Right cardiac atrium (tissue), 5 donors: ENCODE measurements around the gene ARL3. TPM values are rescaled to one million over a fixed set of nuclear protein-coding genes. Genes with fewer than 3 reads are reported as not detected.
"Not testable (repeated sequence)": the region's sequence is repeated elsewhere in the genome, so short reads cannot be mapped to it uniquely, and the experiment has no call there.

ENCODE experiments used
- ATAC-seq, 2 donors: fragments of 200-7000 bp; cut with Tn5 transposase; one replicate each; pipeline versions ENCODE4 v1.8.0 to v1.9.1; 2020; ENCODE audit warnings: moderate library complexity in 2 of 2, mild to moderate bottlenecking in 1 of 2
- DNase-seq, 3 donors: peaks; one replicate each; pipeline ENCODE4 v3.0.0-alpha.2; 2020
- H3K27ac ChIP-seq: one replicate; pipeline ENCODE4 v1.5.1; 2013; ENCODE audit warnings: mild to moderate bottlenecking, low read length, control low read depth, moderate library complexity
- H3K27me3 ChIP-seq: one replicate; pipeline ENCODE4 v1.6.1; 2013; ENCODE audit not compliant: control insufficient read depth, insufficient read depth
- H3K4me1 ChIP-seq: one replicate; pipeline ENCODE4 v1.6.1; 2013; ENCODE audit warnings: low read length; ENCODE audit not compliant: control insufficient read depth, insufficient read depth
- H3K4me3 ChIP-seq: one replicate; pipeline ENCODE4 v1.5.1; 2013; ENCODE audit warnings: low read length, control low read depth
- H3K9me3 ChIP-seq: one replicate; pipeline ENCODE4 v1.6.1; 2013; ENCODE audit warnings: low read length; ENCODE audit not compliant: control insufficient read depth
- WGBS: extraction: QIAGEN DNeasy Blood & Tissue Kit; methylation state at CpG from one replicate; pipeline ENCODE4 v1.1.7; 2013; 5-methylcytosine and 5-hydroxymethylcytosine counted together
- intact Hi-C, 4 donors: fragments of 100-400 bp; cut with DNase I; formaldehyde crosslinking; loops; one replicate each; pipeline versions ENCODE4 v1.11.0 to v1.14.0; 2022 to 2023
- polyA plus RNA-seq: library from polyadenylated mRNA; stranded (reverse); fragments of 200-250 nt; gene quantifications from one replicate; pipeline ENCODE4 v1.2.3, GENCODE V29; 2013
- total RNA-seq, 4 donors: library from RNA; stranded (reverse); fragmentation: NEBNext Ultra II Directional; extraction: Animal tissue kit (Norgen Biotek cat#: 25700); gene quantifications; one replicate each; pipeline ENCODE4 v1.2.1, GENCODE V29; 2021
- donor health status: healthy with polysubstance abuse.
- donor health status: DM: no; HTN: yes; CAD: no.
- donor health status: DM: no; HTN: no; CAD: no.
- donor health status: DM: no; HTN: yes; CAD: no; lungs with severe emphysema.
- donor health status: DM: yes; HTN: yes; CAD: no.

ARL3 gene
- total and polyA plus RNA-seq, 5 donors = 13.0 to 18.3 (median 15.2) TPM

- Histone ChIP-seq H3K4me1 (peaks cover 5% of the 10 kb centered on the region), H3K9me3 (no peaks in the 10 kb centered on the region), H3K27me3 (no peaks in the 10 kb centered on the region), H3K27ac (peak overlapping the region; percentile 88), H3K4me3 (no peak overlapping the region)
- DNase-seq (peak in 1 of 3 donors; percentile 48), ATAC-seq (peak; percentile 78 to 83)
- WGBS = 75% methylated on average over 4 of the region's 4 CpGs
- intact Hi-C loops = loop anchor here in 1 of 4 donors (10.0 kb wide), 1 partner anchor 52 kb away; no protein-coding TSS in a partner anchor
Measured at GRCh38 chr10:102752934-102753664, 38.9 kb upstream of the ARL3 start.

- intact Hi-C loops = loop anchor here in 1 of 4 donors (10.0 kb wide), 1 partner anchor 52 kb away; no protein-coding TSS in a partner anchor
- DNase-seq = no peak
- Histone ChIP-seq H3K27ac (peak overlapping the region; percentile 88), H3K4me1 (peaks cover 5% of the 10 kb centered on the region), H3K4me3 (no peak overlapping the region), H3K9me3 (no peaks in the 10 kb centered on the region), H3K27me3 (no peaks in the 10 kb centered on the region)
- peak; percentile 66 to 81 for ATAC-seq
- WGBS = 78% methylated on average over 9 of the region's 9 CpGs
Measured at GRCh38 chr10:102752266-102752930, 38.2 kb upstream of the ARL3 start.

- H3K9me3 ChIP-seq = no peaks in the 10 kb centered on the region
- 51% methylated on average over 4 of the region's 4 CpGs for WGBS
- intact Hi-C loops = loop anchor here in 1 of 4 donors (10.0 kb wide), 1 partner anchor 70 kb away; no protein-coding TSS in a partner anchor
- ATAC-seq = no peak
- no peak overlapping the region for H3K27ac ChIP-seq
- H3K27me3 ChIP-seq = no peaks in the 10 kb centered on the region
- H3K4me3 ChIP-seq = peak overlapping the region; percentile 84
- H3K4me1 ChIP-seq = peaks cover 4% of the 10 kb centered on the region
- peak in 1 of 3 donors; percentile 26 for DNase-seq
Measured at GRCh38 chr10:102745157-102745556, 31.0 kb upstream of the ARL3 start.

- ATAC-seq = peak; percentile 19 to 34
Measured at GRCh38 chr10:102744374-102745051, 30.3 kb upstream of the ARL3 start.

GRCh38 chr10:102743588-102744373, 29.6 kb upstream of the ARL3 start, which contains the start of gene WBP1L:
TSS of gene WBP1L (plus strand) at chr10:102743948. CDS start at chr10:102744054, 106 bp downstream.
- intact Hi-C loops = loop anchor here in 2 of 4 donors (5.0 to 10.0 kb wide), 3 partner anchors 34 to 71 kb away; no protein-coding TSS in a partner anchor
- peak within 1 kb of the TSS; percentile 94 for H3K27ac ChIP-seq
- DNase-seq = peak; percentile 96 to 98 (median 97)
- H3K27me3 ChIP-seq = no peaks in the 10 kb centered on the region
- peak within 1 kb of the TSS; percentile 84 for H3K4me3 ChIP-seq
- WGBS = under 1% methylated on average over 37 of the region's 37 CpGs
- no peaks in the 10 kb centered on the region for H3K9me3 ChIP-seq
- peak; percentile 96 to 98 for ATAC-seq
- H3K4me1 ChIP-seq = peaks cover 4% of the 10 kb centered on the region

More at GRCh38 chr10:102744374-102745051, 30.3 kb upstream of the ARL3 start:
- peak in 2 of 3 donors; percentile 39 to 74 for DNase-seq
- intact Hi-C loops = loop anchor here in 2 of 4 donors (5.0 to 10.0 kb wide), 3 partner anchors 33 to 70 kb away; no protein-coding TSS in a partner anchor
- H3K27ac ChIP-seq = peak overlapping the region; percentile 94
- no peaks in the 10 kb centered on the region for H3K27me3 ChIP-seq
- H3K4me1 ChIP-seq = peaks cover 4% of the 10 kb centered on the region
- peak overlapping the region; percentile 84 for H3K4me3 ChIP-seq
- WGBS = 9% methylated on average over 9 of the region's 9 CpGs
- H3K9me3 ChIP-seq = no peaks in the 10 kb centered on the region

- peak overlapping the region; percentile 44 for H3K4me3 ChIP-seq
- H3K9me3 ChIP-seq = no peaks in the 10 kb centered on the region
- peaks cover 4% of the 10 kb centered on the region for H3K4me1 ChIP-seq
- ATAC-seq = no peak
- 24% methylated on average over 7 of the region's 7 CpGs for WGBS
- H3K27ac ChIP-seq = no peak overlapping the region
- intact Hi-C loops = loop anchor here in 2 of 4 donors (5.0 to 10.0 kb wide), 3 partner anchors 34 to 72 kb away; no protein-coding TSS in a partner anchor
- H3K27me3 ChIP-seq = no peaks in the 10 kb centered on the region
- no peak for DNase-seq
Measured at GRCh38 chr10:102743078-102743587, 28.9 kb upstream of the ARL3 start.

- not testable (repeated sequence) for H3K4me3 ChIP-seq, H3K4me1 ChIP-seq, ATAC-seq, DNase-seq, H3K9me3 ChIP-seq, H3K27ac ChIP-seq, H3K27me3 ChIP-seq
- intact Hi-C loops = loop anchor here in 2 of 4 donors (5.0 to 10.0 kb wide), 3 partner anchors 35 to 72 kb away; no protein-coding TSS in a partner anchor
- WGBS = 87% methylated on average over 5 of the region's 5 CpGs
Measured at GRCh38 chr10:102742313-102742712, 28.1 kb upstream of the ARL3 start.

- Histone ChIP-seq H3K27ac (no peak overlapping the region), H3K4me1 (peaks cover 4% of the 10 kb centered on the region), H3K9me3 (no peaks in the 10 kb centered on the region), H3K27me3 (no peaks in the 10 kb centered on the region), H3K4me3 (no peak overlapping the region)
- DNase-seq = no peak
- ATAC-seq = no peak
- WGBS = 62% methylated on average over 2 of the region's 2 CpGs
- intact Hi-C loops = loop anchor here in 2 of 4 donors (5.0 to 10.0 kb wide), 3 partner anchors 36 to 73 kb away; no protein-coding TSS in a partner anchor
Measured at GRCh38 chr10:102741726-102742237, 27.6 kb upstream of the ARL3 start.

GRCh38 chr10:102740229-102740628, 26.0 kb upstream of the ARL3 start:
- Histone ChIP-seq H3K27me3 (no peaks in the 10 kb centered on the region), H3K4me3 (no peak overlapping the region), H3K4me1 (peaks cover 4% of the 10 kb centered on the region), H3K27ac (no peak overlapping the region), H3K9me3 (no peaks in the 10 kb centered on the region)
- 74% methylated on average over 2 of the region's 2 CpGs for WGBS
- DNase-seq = no peak
- intact Hi-C loops = loop anchor here in 2 of 4 donors (5.0 to 10.0 kb wide), 3 partner anchors 37 to 75 kb away; no protein-coding TSS in a partner anchor
- ATAC-seq = no peak
